GM18519 (cell line): ENCODE measurements around the gene SELENOI.
A peak's percentile ranks its signal among the peaks of the same experiment; 100 is the strongest.
"Not testable (repeated sequence)": the region's sequence is repeated elsewhere in the genome, so short reads cannot be mapped to it uniquely, and the experiment has no call there.

Experiments used
- ATAC-seq: cut with Tn5 transposase; IDR thresholded peaks from one replicate; pipeline ENCODE4 v1.9.1; 2021; ENCODE audit warnings: mild to moderate bottlenecking, moderate library complexity; ENCODE audit not compliant: unreplicated experiment, low FRiP score

The SELENOI gene

GRCh38 chr2:26345545-26346453, at the start of gene SELENOI:
Gene SELENOI, plus strand, starts transcription at chr2:26346143. Its CDS starts 90 bp downstream, at chr2:26346233.
- peak; percentile 93 for ATAC-seq

GRCh38 chr2:26297061-26297460, 48.9 kb upstream of the SELENOI start:
- no peak for ATAC-seq

GRCh38 chr2:26298286-26298637, 47.7 kb upstream of the SELENOI start:
- ATAC-seq: no peak

GRCh38 chr2:26298638-26299393, 47.1 kb upstream of the SELENOI start:
- no peak for ATAC-seq

- ATAC-seq: no peak
These were observed 46.4 kb upstream of the SELENOI start for GRCh38 chr2:26299471-26300101.

- no peak for ATAC-seq
These were observed 45.6 kb upstream of the SELENOI start for GRCh38 chr2:26300234-26300925.

- ATAC-seq: no peak
These were observed 43.1 kb upstream of the SELENOI start for GRCh38 chr2:26302846-26303245.

- not testable (repeated sequence) for ATAC-seq
These were observed 40.8 kb upstream of the SELENOI start for GRCh38 chr2:26305094-26305493.

- ATAC-seq: no peak
These were observed 40.4 kb upstream of the SELENOI start for GRCh38 chr2:26305540-26305939.

GRCh38 chr2:26309921-26310320, 36.0 kb upstream of the SELENOI start:
- no peak for ATAC-seq

GRCh38 chr2:26312471-26312870, 33.5 kb upstream of the SELENOI start:
- ATAC-seq: no peak

GRCh38 chr2:26313446-26313845, 32.5 kb upstream of the SELENOI start:
- no peak for ATAC-seq

- no peak for ATAC-seq
These were observed 31.7 kb upstream of the SELENOI start for GRCh38 chr2:26314243-26314642.

GRCh38 chr2:26316041-26316440, 29.9 kb upstream of the SELENOI start:
- no peak for ATAC-seq

- no peak for ATAC-seq
These were observed 29.1 kb upstream of the SELENOI start for GRCh38 chr2:26316845-26317244.

- ATAC-seq: no peak
These were observed 28.4 kb upstream of the SELENOI start for GRCh38 chr2:26317377-26318105.

GRCh38 chr2:26318950-26319349, 27.0 kb upstream of the SELENOI start:
- ATAC-seq: no peak

- not testable (repeated sequence) for ATAC-seq
These were observed 21.5 kb upstream of the SELENOI start for GRCh38 chr2:26324479-26324878.

- ATAC-seq: no peak
These were observed 21.0 kb upstream of the SELENOI start for GRCh38 chr2:26324903-26325302.

GRCh38 chr2:26325851-26326250, 20.1 kb upstream of the SELENOI start:
- no peak for ATAC-seq
